GM11168 (cell line): ENCODE data around the gene ENHO.

Experiments
- in situ Hi-C: fragments of 300-500 bp; cut with MboI; formaldehyde crosslinking; loops from one replicate; pipeline ENCODE4 v1.12.0; 2022; ENCODE audit warnings: low sequenced_read_pairs; ENCODE audit not compliant: unreplicated experiment

The ENHO gene

GRCh38 chr9:34555936-34556525 lies 33.2 kb upstream of the ENHO start:
- in situ Hi-C loops = no loop called here

GRCh38 chr9:34555500-34555899 lies 32.7 kb upstream of the ENHO start:
- in situ Hi-C loops = no loop called here

GRCh38 chr9:34555002-34555348 lies 32.2 kb upstream of the ENHO start:
- in situ Hi-C loops = no loop called here

- in situ Hi-C loops = loop anchor here (5.0 kb wide), 1 partner anchor 43 kb away; no protein-coding TSS in a partner anchor
Measured at GRCh38 chr9:34554211-34555001, 31.6 kb upstream of the ENHO start.

GRCh38 chr9:34553511-34554021 lies 30.8 kb upstream of the ENHO start:
- in situ Hi-C loops = loop anchor here (5.0 kb wide), 1 partner anchor 44 kb away; no protein-coding TSS in a partner anchor

GRCh38 chr9:34552986-34553385 lies 30.2 kb upstream of the ENHO start:
- in situ Hi-C loops = loop anchor here (5.0 kb wide), 1 partner anchor 44 kb away; no protein-coding TSS in a partner anchor

GRCh38 chr9:34552606-34552981 lies 29.8 kb upstream of the ENHO start:
- in situ Hi-C loops = loop anchor here (5.0 kb wide), 1 partner anchor 45 kb away; no protein-coding TSS in a partner anchor

- in situ Hi-C loops = loop anchor here (5.0 kb wide), 1 partner anchor 45 kb away; no protein-coding TSS in a partner anchor
Measured at GRCh38 chr9:34551751-34552605, 29.2 kb upstream of the ENHO start.

- in situ Hi-C loops = loop anchor here (5.0 kb wide), 1 partner anchor 47 kb away; no protein-coding TSS in a partner anchor
Measured at GRCh38 chr9:34550681-34551270, 28.0 kb upstream of the ENHO start.

GRCh38 chr9:34550016-34550680 lies 27.4 kb upstream of the ENHO start:
- in situ Hi-C loops = loop anchor here (5.0 kb wide), 1 partner anchor 47 kb away; no protein-coding TSS in a partner anchor

- in situ Hi-C loops = no loop called here
Measured at GRCh38 chr9:34549407-34549732, 26.6 kb upstream of the ENHO start.

GRCh38 chr9:34547960-34548611 lies 25.3 kb upstream of the ENHO start:
- in situ Hi-C loops = no loop called here

GRCh38 chr9:34546834-34547827 lies 24.3 kb upstream of the ENHO start:
- in situ Hi-C loops = no loop called here

GRCh38 chr9:34546102-34546833 lies 23.5 kb upstream of the ENHO start:
- in situ Hi-C loops = no loop called here

GRCh38 chr9:34545497-34545896 lies 22.7 kb upstream of the ENHO start:
- in situ Hi-C loops = no loop called here

- in situ Hi-C loops = no loop called here
Measured at GRCh38 chr9:34544035-34544434, 21.2 kb upstream of the ENHO start.

- in situ Hi-C loops = no loop called here
Measured at GRCh38 chr9:34541540-34541939, 18.8 kb upstream of the ENHO start.
